DOHH2 (cell line): ENCODE results near the gene FILIP1L.

Experiments used
- H3F3A ChIP-seq: fragments of 200-600 bp; sonication (generic), shearing (Covaris generic); 2 replicates; pipeline ENCODE4 v1.6.0; 2016; ENCODE audit warnings: antibody characterized with exemption, mild to moderate bottlenecking; ENCODE audit not compliant: control insufficient read depth, insufficient read depth
- H3K27ac ChIP-seq: fragments of 200-600 bp; sonication (generic); 2 replicates; pipeline ENCODE4 v1.5.1; 2014; ENCODE audit warnings: low read depth, mild to moderate bottlenecking, low read length, moderate library complexity
- H3K27me3 ChIP-seq: fragments of 200-600 bp; sonication (generic); 2 replicates; pipeline ENCODE4 v1.6.1; 2014; ENCODE audit warnings: mild to moderate bottlenecking, low read length, mixed read lengths; ENCODE audit not compliant: control insufficient read depth
- H3K36me3 ChIP-seq: fragments of 200-600 bp; sonication (generic); 2 replicates; pipeline ENCODE4 v1.6.1; 2014; ENCODE audit warnings: mild to moderate bottlenecking, low read length, moderate library complexity, mixed read lengths; ENCODE audit not compliant: control insufficient read depth
- H3K4me1 ChIP-seq: fragments of 200-600 bp; sonication (generic); 2 replicates; pipeline ENCODE4 v1.6.1; 2014; ENCODE audit warnings: mild to moderate bottlenecking, low read length, mixed read lengths; ENCODE audit not compliant: control insufficient read depth
- H3K4me2 ChIP-seq: fragments of 200-600 bp; sonication (generic); 2 replicates; pipeline ENCODE4 v1.6.0; 2014; ENCODE audit warnings: mild to moderate bottlenecking, low read length, moderate library complexity
- H3K4me3 ChIP-seq: fragments of 200-600 bp; sonication (generic); 2 replicates; pipeline ENCODE4 v1.5.1; 2014; ENCODE audit warnings: mild to moderate bottlenecking, low read length, mixed read lengths
- H3K79me2 ChIP-seq: fragments of 200-600 bp; sonication (generic); 2 replicates; pipeline ENCODE4 v1.6.1; 2014; ENCODE audit warnings: mild to moderate bottlenecking, low read length, mixed read lengths; ENCODE audit not compliant: control insufficient read depth
- H3K9me2 ChIP-seq: fragments of 200-600 bp; sonication (generic); replicated peaks from 2 replicates; pipeline ENCODE4 v1.6.1; 2014; ENCODE audit warnings: mild to moderate bottlenecking, low read length, mixed read lengths; ENCODE audit not compliant: control insufficient read depth
- H3K9me3 ChIP-seq: fragments of 200-600 bp; sonication (generic); 2 replicates; pipeline ENCODE4 v1.6.1; 2014; ENCODE audit warnings: antibody characterized with exemption, low read length, mixed read lengths; ENCODE audit not compliant: control insufficient read depth, insufficient read depth
- H4K20me1 ChIP-seq: fragments of 200-600 bp; sonication (generic); 2 replicates; pipeline ENCODE4 v1.6.0; 2014; ENCODE audit warnings: low read depth, mild to moderate bottlenecking, antibody characterized with exemption, low read length, moderate library complexity; ENCODE audit not compliant: control insufficient read depth, insufficient read depth
- EZH2phosphoT487 ChIP-seq: fragments of 200-600 bp; sonication (generic); IDR thresholded peaks from 2 replicates; pipeline ENCODE4 v1.6.1; 2017; ENCODE audit warnings: borderline replicate concordance, mild to moderate bottlenecking, antibody characterized with exemption, low read length, moderate library complexity, mixed read lengths
- TF ChIP-seq, protein P1 (sequence below): fragments of 200-600 bp; sonication (generic); IDR thresholded peaks from one replicate; pipeline ENCODE4 v1.5.1; 2014; ENCODE audit warnings: antibody characterized with exemption, mild to moderate bottlenecking, low read depth, low read length; ENCODE audit not compliant: poor library complexity, severe bottlenecking

FILIP1L gene

DNA sequence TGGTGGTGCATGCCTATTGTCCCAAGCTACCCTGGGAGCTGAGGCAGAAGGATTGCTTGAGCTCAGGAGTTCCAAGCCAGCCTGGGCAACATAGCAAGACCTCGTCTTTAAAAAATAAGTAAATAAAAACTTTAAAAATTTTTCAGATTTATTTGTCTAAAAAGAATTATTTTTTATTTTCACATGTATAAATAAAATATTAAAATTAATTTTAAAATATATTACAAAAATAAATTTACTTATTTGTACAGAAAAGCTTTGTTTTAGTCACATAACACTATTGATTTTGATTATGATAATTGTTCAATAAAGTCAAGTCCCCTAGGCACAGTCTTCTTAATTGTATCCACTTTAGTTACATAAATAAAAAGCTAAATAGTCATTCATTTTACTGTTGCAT is 85.2 kb downstream of the FILIP1L start:
- no peaks in the 10 kb centered on the region for H4K20me1 ChIP-seq
- no peaks in the 10 kb centered on the region for H3K27me3 ChIP-seq
- no peak overlapping the region for H3K4me3 ChIP-seq
- no peaks in the 10 kb centered on the region for H3K79me2 ChIP-seq
- H3K9me3 ChIP-seq: no peaks in the 10 kb centered on the region
- TF ChIP-seq, protein P1, sequence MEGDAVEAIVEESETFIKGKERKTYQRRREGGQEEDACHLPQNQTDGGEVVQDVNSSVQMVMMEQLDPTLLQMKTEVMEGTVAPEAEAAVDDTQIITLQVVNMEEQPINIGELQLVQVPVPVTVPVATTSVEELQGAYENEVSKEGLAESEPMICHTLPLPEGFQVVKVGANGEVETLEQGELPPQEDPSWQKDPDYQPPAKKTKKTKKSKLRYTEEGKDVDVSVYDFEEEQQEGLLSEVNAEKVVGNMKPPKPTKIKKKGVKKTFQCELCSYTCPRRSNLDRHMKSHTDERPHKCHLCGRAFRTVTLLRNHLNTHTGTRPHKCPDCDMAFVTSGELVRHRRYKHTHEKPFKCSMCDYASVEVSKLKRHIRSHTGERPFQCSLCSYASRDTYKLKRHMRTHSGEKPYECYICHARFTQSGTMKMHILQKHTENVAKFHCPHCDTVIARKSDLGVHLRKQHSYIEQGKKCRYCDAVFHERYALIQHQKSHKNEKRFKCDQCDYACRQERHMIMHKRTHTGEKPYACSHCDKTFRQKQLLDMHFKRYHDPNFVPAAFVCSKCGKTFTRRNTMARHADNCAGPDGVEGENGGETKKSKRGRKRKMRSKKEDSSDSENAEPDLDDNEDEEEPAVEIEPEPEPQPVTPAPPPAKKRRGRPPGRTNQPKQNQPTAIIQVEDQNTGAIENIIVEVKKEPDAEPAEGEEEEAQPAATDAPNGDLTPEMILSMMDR: no peak
- no peak for TF ChIP-seq EZH2phosphoT487
- no peaks in the 10 kb centered on the region for H3K4me1 ChIP-seq
- H3F3A ChIP-seq: no peaks in the 10 kb centered on the region
- H3K36me3 ChIP-seq: no peaks in the 10 kb centered on the region
- H3K27ac ChIP-seq: no peak overlapping the region
- H3K9me2 ChIP-seq: no peaks in the 10 kb centered on the region
- H3K4me2 ChIP-seq: no peak overlapping the region

DNA sequence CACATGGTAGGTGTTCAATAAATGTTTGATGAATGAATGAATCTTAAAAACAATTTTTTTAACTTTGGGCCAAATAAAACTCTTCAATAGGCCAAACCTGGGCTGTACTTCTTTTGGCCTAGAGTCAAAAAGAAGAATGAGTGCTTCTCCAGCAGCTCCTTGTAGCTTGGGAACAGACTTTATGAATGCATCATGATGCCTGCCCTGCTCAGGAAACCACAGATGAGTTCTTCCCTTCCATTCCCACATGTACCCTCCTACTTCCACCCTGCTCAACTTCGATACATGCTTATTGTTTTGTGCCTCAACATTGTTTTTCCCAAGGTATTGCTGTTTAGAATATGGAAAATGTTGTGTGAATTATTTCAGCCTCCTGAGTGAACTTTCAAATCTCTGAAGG is 87.0 kb downstream of the FILIP1L start:
- H3K4me1 ChIP-seq: no peaks in the 10 kb centered on the region
- H3K27me3 ChIP-seq: no peaks in the 10 kb centered on the region
- no peaks in the 10 kb centered on the region for H4K20me1 ChIP-seq
- H3K27ac ChIP-seq: no peak overlapping the region
- H3F3A ChIP-seq: no peaks in the 10 kb centered on the region
- no peaks in the 10 kb centered on the region for H3K9me3 ChIP-seq
- no peaks in the 10 kb centered on the region for H3K9me2 ChIP-seq
- no peak overlapping the region for H3K4me3 ChIP-seq
- H3K36me3 ChIP-seq: no peaks in the 10 kb centered on the region
- H3K79me2 ChIP-seq: no peaks in the 10 kb centered on the region
- no peak for TF ChIP-seq EZH2phosphoT487
- TF ChIP-seq, protein P1: no peak
- no peak overlapping the region for H3K4me2 ChIP-seq

GRCh38 chr3:100024520-100025303 is 89.6 kb downstream of the FILIP1L start:
- Histone ChIP-seq H3K36me3 (no peaks in the 10 kb centered on the region), H3K4me2 (no peak overlapping the region), H4K20me1 (no peaks in the 10 kb centered on the region), H3K9me2 (no peaks in the 10 kb centered on the region), H3K27me3 (no peaks in the 10 kb centered on the region), H3F3A (no peaks in the 10 kb centered on the region), H3K4me1 (no peaks in the 10 kb centered on the region), H3K9me3 (no peaks in the 10 kb centered on the region), H3K79me2 (no peaks in the 10 kb centered on the region), H3K27ac (no peak overlapping the region), H3K4me3 (no peak overlapping the region)
- TF ChIP-seq, protein P1: no peak
- no peak for TF ChIP-seq EZH2phosphoT487
